Activated CD8-positive, alpha-beta T cell treated with anti-CD3 and anti-CD28 coated beads for 36 hours (primary cell): Measurements from ENCODE around the gene DCLK2. TPM values are rescaled to one million over a fixed set of nuclear protein-coding genes. Genes with fewer than 3 reads are reported as not detected.
"Not testable (repeated sequence)": the region's sequence is repeated elsewhere in the genome, so short reads cannot be mapped to it uniquely, and the experiment has no call there.

Experiments used
- ATAC-seq: fragments of 200-7000 bp; cut with Tn5 transposase; one replicate; pipeline ENCODE4 v1.10.0; 2021; ENCODE audit warnings: mild to moderate bottlenecking, moderate library complexity
- CTCF ChIA-PET: fragments of 350-600 bp; sonication (Branson Sonifier 250); formaldehyde crosslinking; loops from one replicate; lab custom pipeline; 2021; ENCODE audit warnings: antibody characterized with exemption; lab: Charles Lee
- POLR2A ChIA-PET: fragments of 350-600 bp; sonication (Branson Sonifier 250); formaldehyde crosslinking; loops from one replicate; lab custom pipeline; 2021; ENCODE audit warnings: antibody characterized with exemption; lab: Charles Lee
- DNase-seq: peaks from one replicate; pipeline ENCODE4 v3.0.0-alpha.2; 2020
- H3K27ac Mint-ChIP-seq: one replicate; pipeline ENCODE4 v1.8.0; 2021; ENCODE audit warnings: mild to moderate bottlenecking, mixed read lengths
- H3K27me3 Mint-ChIP-seq: one replicate; pipeline ENCODE4 v1.8.0; 2021; ENCODE audit warnings: mixed read lengths
- H3K36me3 Mint-ChIP-seq: one replicate; pipeline ENCODE4 v1.8.0; 2021; ENCODE audit warnings: low read depth, mixed read lengths
- H3K4me1 Mint-ChIP-seq: one replicate; pipeline ENCODE4 v1.8.0; 2021; ENCODE audit warnings: low read depth, mixed read lengths
- H3K4me3 Mint-ChIP-seq: one replicate; pipeline ENCODE4 v1.8.0; 2021; ENCODE audit warnings: mild to moderate bottlenecking, moderate library complexity, mixed read lengths
- H3K9me3 Mint-ChIP-seq: one replicate; pipeline ENCODE4 v1.8.0; 2021; ENCODE audit warnings: mixed read lengths
- CTCF ChIP-seq: fragments of 200-600 bp; IDR thresholded peaks from one replicate; pipeline ENCODE4 v1.8.0; 2022; ENCODE audit warnings: antibody characterized with exemption, mild to moderate bottlenecking
- intact Hi-C: fragments of 100-400 bp; cut with micrococcal nuclease; formaldehyde crosslinking; loops from one replicate; pipeline ENCODE4 v1.10.0; 2022
- total RNA-seq, 2 experiments: library from RNA; stranded (reverse); gene quantifications; one replicate each; pipeline ENCODE4 v1.2.3, GENCODE V29; 2021

The DCLK2 gene
- total RNA-seq, 2 experiments from 2014 or later: not detected

GRCh38 chr4:150181536-150181935, 103.3 kb downstream of the DCLK2 start:
- ChIA-PET CTCF (interaction anchor here (1.2 kb wide), 1 partner anchor 685 kb away, joined by 3 read pairs; no protein-coding TSS in a partner anchor), POLR2A (no interaction called here)
- DNase-seq (no peak), ATAC-seq (no peak)
- intact Hi-C loops: no loop called here
- Mint-ChIP-seq H3K27ac (no peak overlapping the region), H3K9me3 (no peaks in the 10 kb centered on the region), H3K36me3 (no peaks in the 10 kb centered on the region), H3K4me1 (no peaks in the 10 kb centered on the region), H3K4me3 (no peak overlapping the region), H3K27me3 (peaks cover 7% of the 10 kb centered on the region)
- no peak for TF ChIP-seq CTCF

GRCh38 chr4:150182794-150183193, 104.5 kb downstream of the DCLK2 start:
- CTCF ChIA-PET: no interaction called here
- ATAC-seq: no peak

GRCh38 chr4:150185033-150185432, 106.8 kb downstream of the DCLK2 start:
- H3K4me1 Mint-ChIP-seq, H3K4me3 Mint-ChIP-seq, POLR2A ChIA-PET, H3K27ac Mint-ChIP-seq, ATAC-seq, H3K27me3 Mint-ChIP-seq, CTCF ChIA-PET, intact Hi-C loops, DNase-seq, H3K9me3 Mint-ChIP-seq, H3K36me3 Mint-ChIP-seq: not testable (repeated sequence)

More at GRCh38 chr4:150182794-150183193, 104.5 kb downstream of the DCLK2 start:
- DNase-seq: no peak
- Mint-ChIP-seq H3K36me3 (no peaks in the 10 kb centered on the region), H3K4me3 (no peak overlapping the region), H3K27me3 (peaks cover 9% of the 10 kb centered on the region), H3K4me1 (no peaks in the 10 kb centered on the region), H3K27ac (no peak overlapping the region), H3K9me3 (no peaks in the 10 kb centered on the region)
- intact Hi-C loops: no loop called here
- POLR2A ChIA-PET: no interaction called here
- TF ChIP-seq CTCF: no peak

GRCh38 chr4:150192986-150193385, 114.7 kb downstream of the DCLK2 start:
- ChIA-PET POLR2A (no interaction called here), CTCF (no interaction called here)
- Mint-ChIP-seq H3K9me3 (no peaks in the 10 kb centered on the region), H3K36me3 (no peaks in the 10 kb centered on the region), H3K27me3 (peaks cover 2% of the 10 kb centered on the region), H3K4me1 (no peaks in the 10 kb centered on the region), H3K27ac (no peak overlapping the region), H3K4me3 (no peak overlapping the region)
- DNase-seq (no peak), ATAC-seq (no peak)
- intact Hi-C loops: no loop called here
- TF ChIP-seq CTCF: no peak

- H3K4me3 Mint-ChIP-seq, POLR2A ChIA-PET, intact Hi-C loops, H3K4me1 Mint-ChIP-seq, DNase-seq, H3K9me3 Mint-ChIP-seq, H3K27ac Mint-ChIP-seq, H3K36me3 Mint-ChIP-seq, H3K27me3 Mint-ChIP-seq, ATAC-seq: not testable (repeated sequence)
- CTCF ChIA-PET: interaction anchor here (0.8 kb wide), 1 partner anchor 301 kb away, joined by 3 read pairs; no protein-coding TSS in a partner anchor
These were observed 119.0 kb downstream of the DCLK2 start for GRCh38 chr4:150197256-150197655.

- POLR2A ChIA-PET: no interaction called here
- CTCF ChIA-PET: no interaction called here
- no peak overlapping the region for H3K27ac Mint-ChIP-seq
- H3K27me3 Mint-ChIP-seq: no peaks in the 10 kb centered on the region
- no peak overlapping the region for H3K4me3 Mint-ChIP-seq
- no peaks in the 10 kb centered on the region for H3K4me1 Mint-ChIP-seq
- no peak for DNase-seq
- intact Hi-C loops: no loop called here
- no peaks in the 10 kb centered on the region for H3K9me3 Mint-ChIP-seq
- no peak for TF ChIP-seq CTCF
- no peaks in the 10 kb centered on the region for H3K36me3 Mint-ChIP-seq
- no peak for ATAC-seq
These were observed 120.8 kb downstream of the DCLK2 start for GRCh38 chr4:150199056-150199455.
